ENCODE measurements around the gene AFF4. TPM values are rescaled to one million over a fixed set of nuclear protein-coding genes. Genes with fewer than 3 reads are reported as not detected.

Gene AFF4
- total and polyA plus RNA-seq, 2 of the 4 experiments (the other 2 are of a cell fraction): 27.3 to 57.2 TPM

- Histone ChIP-seq H3K27me3 (ENCODE audit: control insufficient read depth, insufficient read depth, low read length) (no peaks in the 10 kb centered on the region), H2AK5ac (ENCODE audit: low read depth, low read length) (no peak overlapping the region), H3K23ac (ENCODE audit: low read depth, low read length) (no peak overlapping the region), H3K4me3 (ENCODE audit: insufficient read depth, low read depth, low read length) (no peak overlapping the region), H3K9me1 (ENCODE audit: insufficient read depth, low read length) (no peaks in the 10 kb centered on the region), H2AFZ (replicated peaks; ENCODE audit: low read length, poor library complexity) (no peak overlapping the region), H3K14ac (replicated peaks; ENCODE audit: low read depth, low read length) (no peak overlapping the region), H4K5ac (ENCODE audit: low read depth, low read length) (no peak overlapping the region), H4K20me1 (ENCODE audit: insufficient read depth, low read length) (no peaks in the 10 kb centered on the region), H3K4me1 (ENCODE audit: control insufficient read depth, insufficient read depth, low read length) (peaks cover 2% of the 10 kb centered on the region; the same call in 1 of the 2 replicates), H3K56ac (ENCODE audit: extremely low read depth, insufficient read depth, low read length) (no peak overlapping the region), H3K79me1 (ENCODE audit: low read depth in 1 of 2, low read length in 2 of 2) (no peaks in the 10 kb centered on the region), H2BK15ac (ENCODE audit: low read depth, low read length) (no peak overlapping the region), H3K9me3 (ENCODE audit: control insufficient read depth, insufficient read depth, low read length) (no peaks in the 10 kb centered on the region), H3K4ac (ENCODE audit: low read depth, low read length) (no peak overlapping the region), H3K9ac (ENCODE audit: low read depth, low read length) (no peak overlapping the region), H3K27ac (ENCODE audit: insufficient read depth, low read length) (no peak overlapping the region), H3K4me2 (ENCODE audit: low read depth, low read length) (no peak overlapping the region), H4K8ac (ENCODE audit: low read depth in 2 of 2, low read length in 2 of 2) (no peak overlapping the region), H2BK120ac (ENCODE audit: low read depth, low read length) (no peak overlapping the region), H2BK5ac (ENCODE audit: low read depth, low read length, poor library complexity, severe bottlenecking) (no peak overlapping the region), H3K18ac (ENCODE audit: low read depth, low read length) (no peak overlapping the region), H4K91ac (ENCODE audit: insufficient read depth, low read depth, low read length) (no peak overlapping the region), H2BK20ac (ENCODE audit: low read depth, low read length) (no peak overlapping the region), H2AK9ac (replicated peaks; ENCODE audit: low read depth, low read length, poor library complexity) (no peak overlapping the region), H3K36me3 (ENCODE audit: control insufficient read depth, insufficient read depth, low read length) (no peaks in the 10 kb centered on the region)
- no peak for DNase-seq
- CTCF ChIA-PET: no interaction called here
- 80% methylated on average over 2 of the region's 8 CpGs; no CpG with 5 or more reads in 1 of the 2 experiments for WGBS, 2 experiments (ENCODE audit: extremely low coverage in 2 of 2, insufficient read length in 1 of 2)
- intact Hi-C loops (cut with micrococcal nuclease) (no loop called here), dilution Hi-C loops (cut with HindIII; ENCODE audit: low sequenced_read_pairs, unreplicated experiment) (no loop called here), in situ Hi-C loops (cut with MboI; ENCODE audit: low sequenced_read_pairs) (no loop called here)
- no peak for ATAC-seq (ENCODE audit: low read depth)
- POLR2A ChIA-PET (ENCODE audit: unreplicated experiment): no interaction called here
- no peak for TF ChIP-seq BHLHE40 (IDR thresholded peaks at IDR 0.05; ENCODE audit: low read depth, low read length)
- TF ChIP-seq CHD1 (IDR thresholded peaks at IDR 0.05; ENCODE audit: low read depth, low read length): no peak
- no peak for TF ChIP-seq MAZ (IDR thresholded peaks at IDR 0.05; ENCODE audit: borderline replicate concordance, low read depth, low read length)
- BruUV-seq (replicated peaks): no TSS peak
Measured at GRCh38 chr5:132848270-132848669, 115.2 kb downstream of the AFF4 start.
